HPDE6-E6E7 (cell line): ENCODE measurements around the gene TNS1.

ENCODE experiments used
- DNase-seq: peaks from one replicate; pipeline ENCODE4 v3.0.0; 2011; ENCODE audit warnings: missing footprints; ENCODE audit errors: extremely low spot score

The TNS1 gene

GRCh38 chr2:217913436-217913835, 89.4 kb downstream of the TNS1 start:
- DNase-seq: no peak

GRCh38 chr2:217912098-217913024, 90.4 kb downstream of the TNS1 start:
- no peak for DNase-seq

- no peak for DNase-seq
Measured at GRCh38 chr2:217911283-217912097, 91.3 kb downstream of the TNS1 start.

GRCh38 chr2:217910875-217911212, 92.0 kb downstream of the TNS1 start:
- DNase-seq: no peak

- DNase-seq: no peak
Measured at GRCh38 chr2:217909156-217909820, 93.5 kb downstream of the TNS1 start.

- no peak for DNase-seq
Measured at GRCh38 chr2:217908544-217908943, 94.3 kb downstream of the TNS1 start.

GRCh38 chr2:217907266-217907665, 95.5 kb downstream of the TNS1 start:
- no peak for DNase-seq

GRCh38 chr2:217906798-217907197, 96.0 kb downstream of the TNS1 start:
- DNase-seq: no peak

- no peak for DNase-seq
Measured at GRCh38 chr2:217905896-217906295, 96.9 kb downstream of the TNS1 start.

GRCh38 chr2:217905395-217905794, 97.4 kb downstream of the TNS1 start:
- DNase-seq: no peak

GRCh38 chr2:217904614-217904965, 98.2 kb downstream of the TNS1 start:
- DNase-seq: no peak

- no peak for DNase-seq
Measured at GRCh38 chr2:217903859-217904613, 98.8 kb downstream of the TNS1 start.

GRCh38 chr2:217903142-217903858, 99.5 kb downstream of the TNS1 start:
- no peak for DNase-seq

GRCh38 chr2:217902379-217903141, 100.2 kb downstream of the TNS1 start:
- no peak for DNase-seq

- DNase-seq: no peak
Measured at GRCh38 chr2:217901835-217902378, 100.9 kb downstream of the TNS1 start.

- no peak for DNase-seq
Measured at GRCh38 chr2:217901400-217901799, 101.4 kb downstream of the TNS1 start.

GRCh38 chr2:217900780-217901360, 101.9 kb downstream of the TNS1 start:
- DNase-seq: no peak

GRCh38 chr2:217900010-217900779, 102.6 kb downstream of the TNS1 start:
- no peak for DNase-seq
